Kidney (tissue), 14 donors: ENCODE measurements around the gene OGDH. TPM values are rescaled to one million over a fixed set of nuclear protein-coding genes. Genes with fewer than 3 reads are reported as not detected.

Experiments
- DNase-seq, 5 donors: peaks; one replicate each; pipeline ENCODE4 v3.0.0-alpha.2; 2013 to 2020
- FAIRE-seq: peaks from 2 replicates; lab custom pipeline; 2012; peaks lifted over from hg19 to GRCh38; lab: Jason Lieb, UNC
- H3K27ac ChIP-seq, 2 donors: one replicate each; pipeline ENCODE4 v1.7.0; 2013; ENCODE audit warnings: low read depth in 2 of 2, low read length in 2 of 2, inconsistent platforms in 1 of 2
- H3K27me3 ChIP-seq: one replicate; pipeline ENCODE4 v1.7.1; 2013; ENCODE audit warnings: low read length, inconsistent platforms; ENCODE audit not compliant: control insufficient read depth, insufficient read depth
- H3K36me3 ChIP-seq, 3 donors: one replicate each; pipeline versions ENCODE4 v1.7.0 to v1.7.1; 2013; ENCODE audit warnings: low read length in 3 of 3, control low read depth in 1 of 3, inconsistent platforms in 1 of 3; ENCODE audit not compliant: insufficient read depth in 3 of 3, control insufficient read depth in 2 of 3
- H3K4me1 ChIP-seq, 3 donors: one replicate each; pipeline versions ENCODE4 v1.7.0 to v1.7.1; 2013; ENCODE audit warnings: low read length in 3 of 3, inconsistent platforms in 1 of 3, low read depth in 1 of 3; ENCODE audit not compliant: control insufficient read depth in 2 of 3, insufficient read depth in 2 of 3
- H3K4me3 ChIP-seq, 3 donors: one replicate each; pipeline versions ENCODE4 v1.7.0 to v1.8.1; 2013; ENCODE audit warnings: low read length in 3 of 3, control low read depth in 1 of 3, inconsistent platforms in 1 of 3
- H3K9ac ChIP-seq, 3 donors: one replicate each; pipeline versions ENCODE4 v1.7.0 to v1.7.1; 2013; ENCODE audit warnings: low read length in 3 of 3, control low read depth in 1 of 3, inconsistent platforms in 1 of 3
- H3K9me3 ChIP-seq, 3 donors: one replicate each; pipeline versions ENCODE4 v1.7.0 to v1.7.1; 2013; ENCODE audit warnings: low read length in 3 of 3, control low read depth in 1 of 3, inconsistent platforms in 1 of 3; ENCODE audit not compliant: control insufficient read depth in 2 of 3, insufficient read depth in 1 of 3
- CTCF ChIP-seq: IDR thresholded peaks from 3 replicates; pipeline ENCODE4 v1.5.1; 2012; ENCODE audit warnings: mild to moderate bottlenecking, moderate library complexity, borderline replicate concordance; ENCODE audit not compliant: insufficient read depth; ENCODE audit errors: extremely low read depth
- intact Hi-C: fragments of 100-400 bp; cut with DNase I; formaldehyde crosslinking; loops from one replicate; pipeline ENCODE4 v1.11.1; 2022
- polyA plus RNA-seq: library from polyadenylated mRNA; stranded (reverse); fragments of 350-450 nt; fragmentation: Illumina TruSeq; extraction: RNeasy Lipid Tissue Mini Kit (QIAGEN cat#74804); gene quantifications from one replicate; pipeline ENCODE4 v1.2.3, GENCODE V29; 2014; ENCODE audit warnings: low read depth, low replicate concordance; ENCODE audit not compliant: insufficient read depth
- total RNA-seq: library from RNA; stranded (reverse); fragmentation: NEBNext Ultra II Directional; extraction: Animal tissue kit (Norgen Biotek cat#: 25700); gene quantifications from one replicate; pipeline ENCODE4 v1.2.1, GENCODE V29; 2021
- donor health status: control.
- donor health status: control.
- donor health status: control.
- donor health status: control.
- donor health status: control.
- donor health status: DM: yes; HTN: yes; CAD: no.
- donor health status: Normal renal cell carcinoma (clear cell type).

OGDH gene
- total and polyA plus RNA-seq, 2 donors from 2014 or later: 108 to 132 TPM

GRCh38 chr7:44667190-44667589 is 60.8 kb downstream of the OGDH start:
- TF ChIP-seq CTCF: no peak
- FAIRE-seq (no peak), DNase-seq (no peak)
- intact Hi-C loops: no loop called here
- Histone ChIP-seq H3K36me3 (peaks cover 0 to 26% (median 14%) of the 10 kb centered on the region in 3 donors), H3K4me1 (no peaks in the 10 kb centered on the region), H3K9ac (no peak overlapping the region), H3K9me3 (no peaks in the 10 kb centered on the region), H3K27ac (no peak overlapping the region), H3K27me3 (no peaks in the 10 kb centered on the region), H3K4me3 (no peak overlapping the region)

DNA sequence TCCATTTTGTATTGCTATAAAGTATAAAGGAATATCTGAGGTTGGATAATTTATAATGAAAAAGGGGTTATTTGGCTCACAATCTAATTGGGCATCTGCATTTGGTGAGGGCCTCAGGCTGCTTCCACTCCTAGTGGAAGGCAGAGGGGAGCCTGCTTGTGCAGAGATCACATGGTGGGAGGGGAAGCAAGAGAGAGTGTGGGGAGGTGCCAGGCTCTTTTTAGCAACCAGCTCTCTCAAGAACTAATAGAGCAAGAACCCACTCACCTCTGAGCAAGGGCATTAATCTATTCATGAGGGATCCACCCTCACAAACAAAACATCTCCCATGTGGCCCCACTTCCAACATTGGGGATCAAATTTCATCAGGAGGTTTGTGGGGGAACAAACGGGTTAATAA is 64.6 kb downstream of the OGDH start:
- FAIRE-seq (no peak), DNase-seq (no peak)
- H3K4me3 ChIP-seq: no peak overlapping the region
- intact Hi-C loops: no loop called here
- no peaks in the 10 kb centered on the region for H3K27me3 ChIP-seq
- H3K9me3 ChIP-seq: no peaks in the 10 kb centered on the region
- no peak overlapping the region for H3K27ac ChIP-seq
- no peaks in the 10 kb centered on the region for H3K4me1 ChIP-seq
- TF ChIP-seq CTCF: no peak
- no peak overlapping the region for H3K9ac ChIP-seq
- peaks cover 3 to 46% (median 31%) of the 10 kb centered on the region in 3 donors for H3K36me3 ChIP-seq

- Histone ChIP-seq H3K36me3 (peaks cover 3 to 40% (median 25%) of the 10 kb centered on the region in 3 donors), H3K9me3 (no peaks in the 10 kb centered on the region), H3K4me3 (no peak overlapping the region), H3K4me1 (peaks cover 0 to 4% (median 3%) of the 10 kb centered on the region in 3 donors), H3K9ac (no peak overlapping the region), H3K27me3 (no peaks in the 10 kb centered on the region), H3K27ac (no peak overlapping the region)
- no peak for TF ChIP-seq CTCF
- FAIRE-seq: no peak
- intact Hi-C loops: no loop called here
- no peak for DNase-seq
These were observed 66.9 kb downstream of the OGDH start for GRCh38 chr7:44673324-44673723.

DNA sequence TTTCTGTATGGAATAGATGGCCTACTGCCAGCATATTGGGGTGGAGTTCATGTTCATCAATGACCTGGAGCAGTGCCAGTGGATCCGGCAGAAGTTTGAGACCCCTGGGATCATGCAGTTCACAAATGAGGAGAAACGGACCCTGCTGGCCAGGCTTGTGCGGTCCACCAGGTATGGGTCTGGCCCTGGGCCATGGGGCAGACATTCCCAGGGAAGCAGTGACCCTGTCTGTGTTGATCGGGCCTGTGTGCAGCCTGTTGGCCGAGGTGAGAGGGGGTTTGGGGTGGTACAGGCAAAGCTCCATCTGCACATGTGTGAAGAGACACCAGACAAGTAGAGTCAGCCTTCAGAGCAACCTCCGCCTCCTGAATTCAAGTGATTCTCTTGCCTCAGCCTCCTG is 67.3 kb downstream of the OGDH start:
- H3K27ac ChIP-seq: no peak overlapping the region
- no peak for FAIRE-seq
- TF ChIP-seq CTCF: no peak
- H3K27me3 ChIP-seq: no peaks in the 10 kb centered on the region
- no peak overlapping the region for H3K4me3 ChIP-seq
- no peaks in the 10 kb centered on the region for H3K9me3 ChIP-seq
- no peak for DNase-seq
- intact Hi-C loops: no loop called here
- H3K36me3 ChIP-seq: peaks cover 3 to 44% (median 27%) of the 10 kb centered on the region in 3 donors
- peaks cover 0 to 9% (median 5%) of the 10 kb centered on the region in 3 donors for H3K4me1 ChIP-seq
- H3K9ac ChIP-seq: no peak overlapping the region
